GM12874 (cell line): ENCODE measurements around the gene SDK1.

Source experiments
- CTCF ChIP-seq: IDR thresholded peaks from 2 replicates; pipeline ENCODE4 v1.5.1; 2011; ENCODE audit warnings: low read depth, mild to moderate bottlenecking, control low read depth, low read length, moderate library complexity; ENCODE audit not compliant: insufficient read depth

The SDK1 gene

GRCh38 chr7:3987426-3987927 lies 686.4 kb downstream of the SDK1 start:
- TF ChIP-seq CTCF = no peak

GRCh38 chr7:3989723-3990122 lies 688.7 kb downstream of the SDK1 start:
- TF ChIP-seq CTCF = no peak

GRCh38 chr7:3991731-3992231 lies 690.7 kb downstream of the SDK1 start:
- TF ChIP-seq CTCF = no peak

- no peak for TF ChIP-seq CTCF
These were observed 691.8 kb downstream of the SDK1 start for GRCh38 chr7:3992841-3993240.

GRCh38 chr7:3994764-3995163 lies 693.7 kb downstream of the SDK1 start:
- no peak for TF ChIP-seq CTCF

GRCh38 chr7:3995187-3995586 lies 694.1 kb downstream of the SDK1 start:
- TF ChIP-seq CTCF = no peak

GRCh38 chr7:3998060-3998459 lies 697.0 kb downstream of the SDK1 start:
- no peak for TF ChIP-seq CTCF
